Breast epithelium (tissue), 3 donors: ENCODE measurements around the gene LDAH.

Experiments used
- CTCF ChIP-seq, 3 donors: fragments of 450-650 bp; IDR thresholded peaks; one replicate each; pipeline ENCODE4 v1.5.1; 2016 to 2017; ENCODE audit warnings: antibody characterized with exemption in 3 of 3, mild to moderate bottlenecking in 3 of 3, moderate library complexity in 3 of 3
- POLR2A ChIP-seq: fragments of 450-650 bp; IDR thresholded peaks from one replicate; pipeline ENCODE4 v1.6.1; 2016; ENCODE audit warnings: antibody characterized with exemption, mild to moderate bottlenecking, moderate library complexity

GRCh38 chr2:20668451-20668850 is 154.4 kb downstream of the LDAH start:
- TF ChIP-seq CTCF (IDR thresholded peaks at IDR 0.05) (no peak), POLR2A (no peak)
